GM12878 (cell line): ENCODE results near the gene MED13L. TPM values are rescaled to one million over a fixed set of nuclear protein-coding genes. Genes with fewer than 3 reads are reported as not detected.

Experiments
- ATAC-seq: fragments of 200-7000 bp; cut with Tn5 transposase; 3 replicates; pipeline ENCODE4 v1.9.1; 2020; ENCODE audit warnings: mild to moderate bottlenecking, moderate library complexity
- BruUV-seq: library from RNA; stranded (reverse); fragments of 400-500 nt; replicated peaks from 2 replicates; lab custom pipeline; 2021; lab: Mats Ljungman, UMichigan
- CTCF ChIA-PET: fragments of 300-600 bp; sonication (Branson Sonifier 250); formaldehyde crosslinking; extraction: SDS; loops from one replicate; lab custom pipeline; 2021; ENCODE audit warnings: inconsistent platforms; lab: Yijun Ruan, JAX
- POLR2A ChIA-PET: fragments of 350-600 bp; formaldehyde crosslinking; extraction: SDS; loops from one replicate; lab custom pipeline; 2021; ENCODE audit warnings: inconsistent platforms; lab: Charles Lee
- RAD21 ChIA-PET: fragments of 300-600 bp; sonication (Branson Sonifier 250); formaldehyde crosslinking; loops from one replicate; lab custom pipeline; 2023; ENCODE audit warnings: antibody characterized with exemption; ENCODE audit not compliant: unreplicated experiment; lab: Charles Lee
- SMC1A ChIA-PET: fragments of 300-600 bp; sonication (Branson Sonifier 250); formaldehyde crosslinking; loops from one replicate; lab custom pipeline; 2023; ENCODE audit not compliant: unreplicated experiment, uncharacterized antibody; lab: Charles Lee
- DNase-seq: peaks from one replicate; pipeline ENCODE4 v3.0.0-alpha.2; 2011; ENCODE audit warnings: low read depth, low spot score
- FAIRE-seq: peaks from 3 replicates; lab custom pipeline; 2011; peaks lifted over from hg19 to GRCh38; lab: Jason Lieb, UNC
- H2AFZ ChIP-seq: 2 replicates; pipeline ENCODE4 v1.6.0; 2011; ENCODE audit warnings: low read depth, low read length, control low read depth; ENCODE audit not compliant: control insufficient read depth
- H3K27ac ChIP-seq: 2 replicates; pipeline ENCODE4 v1.5.1; 2011; ENCODE audit warnings: control low read depth; ENCODE audit not compliant: control insufficient read depth, insufficient read depth
- H3K27me3 ChIP-seq, 2 experiments: replicated peaks in 1 of 2; 2 replicates each; pipeline versions ENCODE4 v1.6.0 to v1.6.1; 2011; ENCODE audit warnings: low read length in 1 of 2; ENCODE audit not compliant: control insufficient read depth in 2 of 2, insufficient read depth in 2 of 2
- H3K36me3 ChIP-seq, 2 experiments: 2 replicates each; pipeline ENCODE4 v1.5.1; 2011; ENCODE audit warnings: low read length in 1 of 2; ENCODE audit not compliant: control insufficient read depth in 2 of 2, insufficient read depth in 2 of 2
- H3K4me1 ChIP-seq: 2 replicates; pipeline ENCODE4 v1.6.1; 2011; ENCODE audit warnings: mild to moderate bottlenecking, low read length, moderate library complexity, mixed read lengths; ENCODE audit not compliant: control insufficient read depth, insufficient read depth
- H3K4me2 ChIP-seq: 2 replicates; pipeline ENCODE4 v1.6.0; 2011; ENCODE audit warnings: control low read depth; ENCODE audit not compliant: control insufficient read depth, insufficient read depth
- H3K4me3 ChIP-seq: fragments of 200-600 bp; sonication (generic); 2 replicates; pipeline ENCODE4 v1.5.1; 2016
- H3K79me2 ChIP-seq: 2 replicates; pipeline ENCODE4 v1.6.0; 2011; ENCODE audit warnings: low read length; ENCODE audit not compliant: control insufficient read depth, insufficient read depth
- H3K9ac ChIP-seq: 2 replicates; pipeline ENCODE4 v1.8.0; 2011; ENCODE audit warnings: low read length, control low read depth, mixed read lengths; ENCODE audit not compliant: control insufficient read depth, insufficient read depth
- H3K9me3 ChIP-seq: replicated peaks from 3 replicates; pipeline ENCODE4 v1.5.1; 2011; ENCODE audit warnings: mild to moderate bottlenecking, low read length; ENCODE audit not compliant: control insufficient read depth, insufficient read depth
- H4K20me1 ChIP-seq: 2 replicates; pipeline ENCODE4 v1.6.0; 2011; ENCODE audit not compliant: control insufficient read depth, insufficient read depth
- ATF7 ChIP-seq: fragments of 450-650 bp; IDR thresholded peaks from 2 replicates; pipeline ENCODE4 v1.6.1; 2016; ENCODE audit warnings: low read depth, mild to moderate bottlenecking
- BRCA1 ChIP-seq: IDR thresholded peaks from 2 replicates; pipeline ENCODE4 v1.6.1; 2011; ENCODE audit warnings: low read depth, low read length, improper control_type of control experiment
- CBX5 ChIP-seq: sonication (generic); IDR thresholded peaks from 2 replicates; pipeline ENCODE4 v1.6.1; 2016; ENCODE audit warnings: low read depth, moderate library complexity, mild to moderate bottlenecking, inconsistent platforms
- CREM ChIP-seq: IDR thresholded peaks from 2 replicates; pipeline ENCODE4 v1.6.1; 2014; ENCODE audit warnings: antibody characterized with exemption, low read depth
- IRF4 ChIP-seq: IDR thresholded peaks from 2 replicates; pipeline ENCODE4 v1.6.1; 2011; ENCODE audit warnings: low read depth, low read length
- NFXL1 ChIP-seq: fragments of 450-650 bp; IDR thresholded peaks from 2 replicates; pipeline ENCODE4 v1.6.1; 2017; ENCODE audit warnings: antibody characterized with exemption, mild to moderate bottlenecking, borderline replicate concordance
- NFYB ChIP-seq: IDR thresholded peaks from 2 replicates; pipeline ENCODE4 v1.6.1; 2011; ENCODE audit warnings: low read depth, mild to moderate bottlenecking, low read length, improper control_type of control experiment, moderate library complexity; ENCODE audit not compliant: insufficient read depth
- NR2C1 ChIP-seq: fragments of 450-650 bp; IDR thresholded peaks from 2 replicates; pipeline ENCODE4 v1.6.1; 2017; ENCODE audit warnings: antibody characterized with exemption, mild to moderate bottlenecking, moderate library complexity
- ZSCAN29 ChIP-seq: fragments of 450-650 bp; IDR thresholded peaks from 2 replicates; pipeline ENCODE4 v1.6.1; 2017; ENCODE audit warnings: mild to moderate bottlenecking, moderate library complexity
- WGBS: methylation state at CpG from one replicate; pipeline ENCODE4 v1.1.6; 2016; ENCODE audit warnings: low lambda C conversion rate; ENCODE audit not compliant: insufficient replicate concordance, insufficient coverage; ENCODE audit errors: missing lambda C conversion rate; 5-methylcytosine and 5-hydroxymethylcytosine counted together
- in situ Hi-C: fragments of 300-500 bp; cut with MboI; formaldehyde crosslinking; loops from 9 replicates; pipeline ENCODE4 v1.14.3; 2018; ENCODE audit warnings: mixed read lengths
- intact Hi-C: fragments of 100-400 bp; cut with micrococcal nuclease; formaldehyde crosslinking; loops from one replicate; pipeline ENCODE4 v1.14.2; 2022; ENCODE audit not compliant: unreplicated experiment
- polyA plus RNA-seq, 11 experiments: library from polyadenylated mRNA; depleted of rRNA in 4 of 11; unstranded in 6 of 11; stranded (reverse) in 5 of 11; fragments of >200 nt; fragmentation: Nextera tagmentation in 4 of 11; fragmentation: Illumina TruSeq in 1 of 11; extraction: Ambion mirVana in 4 of 11; extraction: Trizol in 1 of 11; gene quantifications; 1 replicate in 1 of 11; 2 replicates in 10 of 11; pipeline versions ENCODE4 v1.2.1 to v1.2.3, GENCODE V29; 2011 to 2016; ENCODE audit warnings: inconsistent platforms in 2 of 11, missing spikeins in 2 of 11, low read depth in 1 of 11
- total RNA-seq, 4 experiments: library from RNA; depleted of rRNA in 3 of 4; stranded (reverse); fragments of >200 nt in 3 of 4; fragmentation: Illumina TruSeq in 1 of 4; extraction: Trizol in 1 of 4; gene quantifications; 2 replicates each; pipeline versions ENCODE4 v1.2.1 to v1.2.3, GENCODE V29; 2013 to 2021
- TF ChIP-seq, protein P1 (sequence below): IDR thresholded peaks from 2 replicates; pipeline ENCODE4 v1.6.1; 2012; ENCODE audit warnings: mild to moderate bottlenecking, low read depth, low read length
- TF ChIP-seq, protein P2 (sequence below): fragments of 450-650 bp; IDR thresholded peaks from 2 replicates; pipeline ENCODE4 v1.6.1; 2018; ENCODE audit warnings: mild to moderate bottlenecking, low read depth, moderate library complexity; ENCODE audit not compliant: partially characterized antibody
- TF ChIP-seq, protein P3 (sequence below): fragments of 450-650 bp; IDR thresholded peaks from 2 replicates; pipeline ENCODE4 v1.6.1; 2017; ENCODE audit warnings: mild to moderate bottlenecking
- TF ChIP-seq, protein P4 (sequence below): IDR thresholded peaks from 2 replicates; pipeline ENCODE4 v1.6.1; 2012; ENCODE audit warnings: low read depth, low read length, improper control_type of control experiment
- TF ChIP-seq, protein P5 (sequence below): fragments of 450-650 bp; IDR thresholded peaks from 2 replicates; pipeline ENCODE4 v1.6.1; 2016; ENCODE audit warnings: mild to moderate bottlenecking

The MED13L gene
- total and polyA plus RNA-seq, 10 of the 15 experiments (the other 5 are each of a cell fraction or from before 2014, with no cell fraction given) = 3.7 to 30.1 (median 9.1) TPM

DNA sequence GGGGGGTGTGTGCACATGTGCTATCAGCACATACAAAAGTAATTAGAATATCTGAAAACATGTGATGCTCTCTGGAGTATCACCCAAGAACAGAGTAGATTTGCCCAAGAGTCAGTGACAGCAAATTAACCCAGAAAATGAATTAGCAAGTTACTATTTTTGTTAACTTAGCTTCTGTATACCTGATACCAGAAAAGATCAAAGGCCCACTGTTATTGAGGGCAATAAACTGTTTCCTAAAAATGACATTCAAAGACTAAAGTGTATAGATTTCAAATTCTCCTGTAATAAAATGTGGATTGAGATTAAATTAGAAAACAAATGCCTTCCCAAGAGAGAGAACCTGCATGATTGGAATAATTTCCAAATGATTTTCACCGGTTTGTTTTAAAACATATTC is 184.7 kb downstream of the MED13L start (continued):
- TF ChIP-seq, protein P1, sequence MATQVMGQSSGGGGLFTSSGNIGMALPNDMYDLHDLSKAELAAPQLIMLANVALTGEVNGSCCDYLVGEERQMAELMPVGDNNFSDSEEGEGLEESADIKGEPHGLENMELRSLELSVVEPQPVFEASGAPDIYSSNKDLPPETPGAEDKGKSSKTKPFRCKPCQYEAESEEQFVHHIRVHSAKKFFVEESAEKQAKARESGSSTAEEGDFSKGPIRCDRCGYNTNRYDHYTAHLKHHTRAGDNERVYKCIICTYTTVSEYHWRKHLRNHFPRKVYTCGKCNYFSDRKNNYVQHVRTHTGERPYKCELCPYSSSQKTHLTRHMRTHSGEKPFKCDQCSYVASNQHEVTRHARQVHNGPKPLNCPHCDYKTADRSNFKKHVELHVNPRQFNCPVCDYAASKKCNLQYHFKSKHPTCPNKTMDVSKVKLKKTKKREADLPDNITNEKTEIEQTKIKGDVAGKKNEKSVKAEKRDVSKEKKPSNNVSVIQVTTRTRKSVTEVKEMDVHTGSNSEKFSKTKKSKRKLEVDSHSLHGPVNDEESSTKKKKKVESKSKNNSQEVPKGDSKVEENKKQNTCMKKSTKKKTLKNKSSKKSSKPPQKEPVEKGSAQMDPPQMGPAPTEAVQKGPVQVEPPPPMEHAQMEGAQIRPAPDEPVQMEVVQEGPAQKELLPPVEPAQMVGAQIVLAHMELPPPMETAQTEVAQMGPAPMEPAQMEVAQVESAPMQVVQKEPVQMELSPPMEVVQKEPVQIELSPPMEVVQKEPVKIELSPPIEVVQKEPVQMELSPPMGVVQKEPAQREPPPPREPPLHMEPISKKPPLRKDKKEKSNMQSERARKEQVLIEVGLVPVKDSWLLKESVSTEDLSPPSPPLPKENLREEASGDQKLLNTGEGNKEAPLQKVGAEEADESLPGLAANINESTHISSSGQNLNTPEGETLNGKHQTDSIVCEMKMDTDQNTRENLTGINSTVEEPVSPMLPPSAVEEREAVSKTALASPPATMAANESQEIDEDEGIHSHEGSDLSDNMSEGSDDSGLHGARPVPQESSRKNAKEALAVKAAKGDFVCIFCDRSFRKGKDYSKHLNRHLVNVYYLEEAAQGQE = no peak
- no peak for TF ChIP-seq ZSCAN29
- no peak for TF ChIP-seq ATF7

DNA sequence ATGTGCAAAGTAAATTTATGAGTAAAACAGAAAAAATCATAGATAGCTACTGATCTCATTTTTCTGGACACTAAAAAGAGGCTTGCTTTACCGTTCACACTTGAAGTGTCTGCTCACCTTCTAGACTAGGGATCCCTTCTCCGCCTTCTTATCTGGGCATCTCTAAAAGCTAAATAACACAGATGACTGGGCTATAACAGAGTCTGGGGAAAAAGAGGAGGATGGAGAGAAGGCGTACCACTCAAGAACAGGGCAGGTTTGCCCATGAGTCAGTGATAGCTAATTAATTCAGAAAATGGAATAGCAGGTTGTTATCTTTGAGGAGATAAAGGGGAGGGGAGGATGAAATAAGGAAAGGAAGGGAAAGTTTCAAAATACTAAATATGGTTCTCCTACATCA is 185.3 kb downstream of the MED13L start:
- no peaks in the 10 kb centered on the region for H3K79me2 ChIP-seq
- no peak for ATAC-seq
- WGBS = 77% methylated on average over 3 of the region's 3 CpGs
- TF ChIP-seq CBX5 (no peak), CREM (no peak), NR2C1 (no peak), IRF4 (no peak), BRCA1 (no peak), NFXL1 (no peak), NFYB (no peak)
- TF ChIP-seq, protein P2, sequence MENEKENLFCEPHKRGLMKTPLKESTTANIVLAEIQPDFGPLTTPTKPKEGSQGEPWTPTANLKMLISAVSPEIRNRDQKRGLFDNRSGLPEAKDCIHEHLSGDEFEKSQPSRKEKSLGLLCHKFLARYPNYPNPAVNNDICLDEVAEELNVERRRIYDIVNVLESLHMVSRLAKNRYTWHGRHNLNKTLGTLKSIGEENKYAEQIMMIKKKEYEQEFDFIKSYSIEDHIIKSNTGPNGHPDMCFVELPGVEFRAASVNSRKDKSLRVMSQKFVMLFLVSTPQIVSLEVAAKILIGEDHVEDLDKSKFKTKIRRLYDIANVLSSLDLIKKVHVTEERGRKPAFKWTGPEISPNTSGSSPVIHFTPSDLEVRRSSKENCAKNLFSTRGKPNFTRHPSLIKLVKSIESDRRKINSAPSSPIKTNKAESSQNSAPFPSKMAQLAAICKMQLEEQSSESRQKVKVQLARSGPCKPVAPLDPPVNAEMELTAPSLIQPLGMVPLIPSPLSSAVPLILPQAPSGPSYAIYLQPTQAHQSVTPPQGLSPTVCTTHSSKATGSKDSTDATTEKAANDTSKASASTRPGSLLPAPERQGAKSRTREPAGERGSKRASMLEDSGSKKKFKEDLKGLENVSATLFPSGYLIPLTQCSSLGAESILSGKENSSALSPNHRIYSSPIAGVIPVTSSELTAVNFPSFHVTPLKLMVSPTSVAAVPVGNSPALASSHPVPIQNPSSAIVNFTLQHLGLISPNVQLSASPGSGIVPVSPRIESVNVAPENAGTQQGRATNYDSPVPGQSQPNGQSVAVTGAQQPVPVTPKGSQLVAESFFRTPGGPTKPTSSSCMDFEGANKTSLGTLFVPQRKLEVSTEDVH = no peak
- TF ChIP-seq, protein P3, sequence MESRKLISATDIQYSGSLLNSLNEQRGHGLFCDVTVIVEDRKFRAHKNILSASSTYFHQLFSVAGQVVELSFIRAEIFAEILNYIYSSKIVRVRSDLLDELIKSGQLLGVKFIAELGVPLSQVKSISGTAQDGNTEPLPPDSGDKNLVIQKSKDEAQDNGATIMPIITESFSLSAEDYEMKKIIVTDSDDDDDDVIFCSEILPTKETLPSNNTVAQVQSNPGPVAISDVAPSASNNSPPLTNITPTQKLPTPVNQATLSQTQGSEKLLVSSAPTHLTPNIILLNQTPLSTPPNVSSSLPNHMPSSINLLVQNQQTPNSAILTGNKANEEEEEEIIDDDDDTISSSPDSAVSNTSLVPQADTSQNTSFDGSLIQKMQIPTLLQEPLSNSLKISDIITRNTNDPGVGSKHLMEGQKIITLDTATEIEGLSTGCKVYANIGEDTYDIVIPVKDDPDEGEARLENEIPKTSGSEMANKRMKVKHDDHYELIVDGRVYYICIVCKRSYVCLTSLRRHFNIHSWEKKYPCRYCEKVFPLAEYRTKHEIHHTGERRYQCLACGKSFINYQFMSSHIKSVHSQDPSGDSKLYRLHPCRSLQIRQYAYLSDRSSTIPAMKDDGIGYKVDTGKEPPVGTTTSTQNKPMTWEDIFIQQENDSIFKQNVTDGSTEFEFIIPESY = no peak
- TF ChIP-seq, protein P4, sequence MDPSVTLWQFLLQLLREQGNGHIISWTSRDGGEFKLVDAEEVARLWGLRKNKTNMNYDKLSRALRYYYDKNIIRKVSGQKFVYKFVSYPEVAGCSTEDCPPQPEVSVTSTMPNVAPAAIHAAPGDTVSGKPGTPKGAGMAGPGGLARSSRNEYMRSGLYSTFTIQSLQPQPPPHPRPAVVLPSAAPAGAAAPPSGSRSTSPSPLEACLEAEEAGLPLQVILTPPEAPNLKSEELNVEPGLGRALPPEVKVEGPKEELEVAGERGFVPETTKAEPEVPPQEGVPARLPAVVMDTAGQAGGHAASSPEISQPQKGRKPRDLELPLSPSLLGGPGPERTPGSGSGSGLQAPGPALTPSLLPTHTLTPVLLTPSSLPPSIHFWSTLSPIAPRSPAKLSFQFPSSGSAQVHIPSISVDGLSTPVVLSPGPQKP = no peak
- TF ChIP-seq, protein P5, sequence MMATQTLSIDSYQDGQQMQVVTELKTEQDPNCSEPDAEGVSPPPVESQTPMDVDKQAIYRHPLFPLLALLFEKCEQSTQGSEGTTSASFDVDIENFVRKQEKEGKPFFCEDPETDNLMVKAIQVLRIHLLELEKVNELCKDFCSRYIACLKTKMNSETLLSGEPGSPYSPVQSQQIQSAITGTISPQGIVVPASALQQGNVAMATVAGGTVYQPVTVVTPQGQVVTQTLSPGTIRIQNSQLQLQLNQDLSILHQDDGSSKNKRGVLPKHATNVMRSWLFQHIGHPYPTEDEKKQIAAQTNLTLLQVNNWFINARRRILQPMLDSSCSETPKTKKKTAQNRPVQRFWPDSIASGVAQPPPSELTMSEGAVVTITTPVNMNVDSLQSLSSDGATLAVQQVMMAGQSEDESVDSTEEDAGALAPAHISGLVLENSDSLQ = no peak

More for the DNA sequence above, 185.3 kb downstream of the MED13L start:
- Histone ChIP-seq H3K4me3 (no peak overlapping the region), H3K4me1 (peaks cover 12% of the 10 kb centered on the region), H3K36me3 (no peaks in the 10 kb centered on the region), H2AFZ (no peak overlapping the region), H3K9me3 (no peaks in the 10 kb centered on the region), H3K27ac (no peak overlapping the region), H3K4me2 (no peak overlapping the region), H4K20me1 (no peaks in the 10 kb centered on the region), H3K9ac (no peak overlapping the region), H3K27me3 (no peaks in the 10 kb centered on the region)
- SMC1A ChIA-PET = no interaction called here
- CTCF ChIA-PET = no interaction called here
- no TSS peak for BruUV-seq
- in situ Hi-C loops (no loop called here), intact Hi-C loops (no loop called here)
- RAD21 ChIA-PET = no interaction called here
- POLR2A ChIA-PET = no interaction called here
- FAIRE-seq (no peak), DNase-seq (no peak)
